Kidney epithelial cell (primary cell): ENCODE results near the gene IGF2R. TPM values are rescaled to one million over a fixed set of nuclear protein-coding genes. Genes with fewer than 3 reads are reported as not detected.

Source experiments
- DNase-seq: peaks from one replicate; pipeline ENCODE4 v3.0.0-alpha.2; 2010; ENCODE audit warnings: low read depth
- H3K27me3 ChIP-seq: 2 replicates; pipeline ENCODE4 v1.6.0; 2011; ENCODE audit warnings: low read length; ENCODE audit not compliant: control insufficient read depth, insufficient read depth
- H3K36me3 ChIP-seq: 2 replicates; pipeline ENCODE4 v1.5.1; 2011; ENCODE audit warnings: low read length; ENCODE audit not compliant: control insufficient read depth, insufficient read depth
- H3K4me3 ChIP-seq: 2 replicates; pipeline ENCODE4 v1.5.1; 2011; ENCODE audit warnings: low read depth, mild to moderate bottlenecking, control low read depth, low read length
- total RNA-seq: library from RNA; depleted of rRNA; stranded (reverse); fragments of >200 nt; gene quantifications from 2 replicates; pipeline ENCODE4 v1.2.3, GENCODE V29; 2015
- TF ChIP-seq, protein P1 (sequence below): IDR thresholded peaks from 2 replicates; pipeline ENCODE4 v1.5.1; 2011; ENCODE audit warnings: mild to moderate bottlenecking, moderate library complexity, low read length, control low read depth, inconsistent platforms; ENCODE audit not compliant: insufficient read depth, poor library complexity, severe bottlenecking

IGF2R gene
- total RNA-seq, 1 donor from 2014 or later = 251 TPM

- Histone ChIP-seq H3K4me3 (no peak overlapping the region), H3K36me3 (peaks cover 7% of the 10 kb centered on the region), H3K27me3 (no peaks in the 10 kb centered on the region)
- no peak for DNase-seq
- TF ChIP-seq, protein P1, sequence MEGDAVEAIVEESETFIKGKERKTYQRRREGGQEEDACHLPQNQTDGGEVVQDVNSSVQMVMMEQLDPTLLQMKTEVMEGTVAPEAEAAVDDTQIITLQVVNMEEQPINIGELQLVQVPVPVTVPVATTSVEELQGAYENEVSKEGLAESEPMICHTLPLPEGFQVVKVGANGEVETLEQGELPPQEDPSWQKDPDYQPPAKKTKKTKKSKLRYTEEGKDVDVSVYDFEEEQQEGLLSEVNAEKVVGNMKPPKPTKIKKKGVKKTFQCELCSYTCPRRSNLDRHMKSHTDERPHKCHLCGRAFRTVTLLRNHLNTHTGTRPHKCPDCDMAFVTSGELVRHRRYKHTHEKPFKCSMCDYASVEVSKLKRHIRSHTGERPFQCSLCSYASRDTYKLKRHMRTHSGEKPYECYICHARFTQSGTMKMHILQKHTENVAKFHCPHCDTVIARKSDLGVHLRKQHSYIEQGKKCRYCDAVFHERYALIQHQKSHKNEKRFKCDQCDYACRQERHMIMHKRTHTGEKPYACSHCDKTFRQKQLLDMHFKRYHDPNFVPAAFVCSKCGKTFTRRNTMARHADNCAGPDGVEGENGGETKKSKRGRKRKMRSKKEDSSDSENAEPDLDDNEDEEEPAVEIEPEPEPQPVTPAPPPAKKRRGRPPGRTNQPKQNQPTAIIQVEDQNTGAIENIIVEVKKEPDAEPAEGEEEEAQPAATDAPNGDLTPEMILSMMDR = no peak
Measured at GRCh38 chr6:160013987-160014868, 45.3 kb downstream of the IGF2R start.

GRCh38 chr6:160014869-160015182, 45.9 kb downstream of the IGF2R start:
- no peak overlapping the region for H3K4me3 ChIP-seq
- H3K36me3 ChIP-seq = peaks cover 7% of the 10 kb centered on the region
- no peak for DNase-seq
- no peaks in the 10 kb centered on the region for H3K27me3 ChIP-seq
- TF ChIP-seq, protein P1 = no peak

DNA sequence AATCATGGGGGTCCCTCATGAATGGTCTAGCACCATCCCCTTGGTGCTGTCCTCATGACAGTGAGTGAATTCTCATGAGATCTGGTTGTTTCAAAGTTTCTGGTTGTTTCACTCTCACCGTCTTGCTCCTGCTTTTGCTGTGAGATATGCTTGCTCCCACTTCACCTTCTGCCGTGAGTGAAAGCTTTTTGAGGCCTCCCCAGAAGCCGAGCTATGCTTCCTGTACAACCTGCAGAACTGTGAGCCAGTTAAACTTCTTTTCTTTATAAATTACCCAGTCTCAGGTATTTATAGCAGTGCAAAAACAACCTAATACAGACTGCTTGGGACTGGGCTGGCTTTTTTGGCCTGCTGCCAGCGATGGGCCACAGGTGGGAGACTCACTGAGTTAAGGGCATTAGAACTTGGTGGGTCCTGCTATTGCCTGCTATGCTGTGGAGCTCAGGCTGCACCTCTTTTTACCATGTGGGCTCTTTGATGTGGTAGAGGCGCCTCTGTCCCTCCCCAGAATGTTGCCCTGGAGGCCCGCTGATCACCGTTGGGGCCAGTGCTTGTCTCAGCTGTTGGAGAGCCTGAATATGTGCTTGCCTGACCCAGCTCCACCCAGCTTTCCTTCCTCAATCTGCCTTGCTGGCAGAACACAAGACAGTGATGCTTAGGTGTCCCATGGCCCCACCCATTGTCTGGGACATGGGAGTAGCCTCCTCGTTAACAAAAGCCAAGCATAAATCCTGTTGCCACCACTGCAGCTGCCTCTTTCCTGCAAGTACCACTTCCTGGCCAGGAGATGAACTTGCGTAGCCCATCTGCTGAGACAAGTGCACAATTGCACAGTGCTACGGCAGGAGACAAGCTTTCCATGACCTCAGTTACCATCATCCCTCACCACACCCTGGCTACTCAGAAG, 47.1 kb downstream of the IGF2R start:
- Histone ChIP-seq H3K27me3 (no peaks in the 10 kb centered on the region), H3K36me3 (peaks cover 6% of the 10 kb centered on the region), H3K4me3 (no peak overlapping the region)
- TF ChIP-seq, protein P1 = no peak
- no peak for DNase-seq

DNA sequence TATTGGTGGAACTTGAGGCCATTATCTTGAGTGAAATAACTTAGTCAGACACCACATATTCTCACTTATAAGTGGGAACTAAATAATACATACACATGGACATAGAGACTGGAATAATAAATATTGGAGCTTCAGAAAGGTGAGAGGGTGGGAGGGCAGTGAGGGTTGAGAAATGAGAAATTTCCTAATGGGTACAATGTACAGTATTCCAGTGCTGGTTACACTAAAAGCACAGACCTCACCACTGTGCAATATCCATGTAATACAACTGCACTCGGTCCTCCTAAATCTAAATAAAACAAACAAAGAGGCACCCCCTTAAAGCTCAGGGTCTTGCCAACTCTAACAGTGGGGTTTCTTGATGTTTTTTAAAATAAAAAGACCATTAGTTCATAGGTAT, 53.2 kb downstream of the IGF2R start:
- no peak for DNase-seq
- H3K36me3 ChIP-seq = peaks cover 2% of the 10 kb centered on the region
- no peaks in the 10 kb centered on the region for H3K27me3 ChIP-seq
- H3K4me3 ChIP-seq = no peak overlapping the region
- TF ChIP-seq, protein P1 = no peak

GRCh38 chr6:160022793-160023192, 53.9 kb downstream of the IGF2R start:
- Histone ChIP-seq H3K4me3 (no peak overlapping the region), H3K36me3 (peaks cover 4% of the 10 kb centered on the region), H3K27me3 (no peaks in the 10 kb centered on the region)
- TF ChIP-seq, protein P1 = no peak
- no peak for DNase-seq
